Measurements from ENCODE around the gene RABAC1.

Gene RABAC1

DNA sequence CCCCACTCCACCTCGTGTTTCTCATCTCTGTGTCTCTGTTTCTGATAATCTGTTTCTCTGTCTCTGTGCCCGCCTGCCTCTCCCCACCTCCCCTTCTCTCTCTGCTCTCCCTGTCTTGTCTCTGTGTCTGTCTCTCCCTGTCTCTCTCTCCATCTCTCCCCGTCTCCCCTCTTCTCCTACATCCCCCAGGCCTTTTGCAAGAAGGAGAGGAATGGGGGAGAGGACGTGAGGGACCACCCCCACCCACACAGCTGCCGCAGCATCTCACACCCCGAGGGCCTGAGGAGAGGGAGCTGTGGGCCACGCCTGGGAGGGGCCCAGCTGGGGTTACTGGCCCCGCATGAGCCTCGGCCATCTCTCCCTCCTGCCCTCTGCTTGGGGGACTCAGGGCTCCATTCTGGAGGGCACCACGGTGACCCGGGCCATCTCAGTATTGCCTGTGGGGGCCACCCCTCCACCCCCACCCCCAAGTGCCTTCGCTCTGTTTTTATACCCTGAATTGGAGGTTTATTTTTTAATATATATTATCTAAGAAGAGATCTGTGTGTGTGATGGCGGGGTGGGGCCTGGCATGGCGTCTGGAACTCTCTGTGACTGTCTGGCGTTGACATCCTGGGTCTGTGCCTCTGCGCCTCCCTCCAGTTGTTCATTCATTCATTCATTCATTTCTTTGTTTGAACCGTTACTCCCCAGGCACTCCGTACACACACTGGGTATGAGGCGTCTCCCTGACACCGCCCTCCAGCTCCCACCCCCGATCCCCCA is 52.0 kb downstream of the RABAC1 start:
- Histone ChIP-seq H3K27ac (ENCODE audit: insufficient read depth, low read depth, low read length, poor library complexity, severe bottlenecking) (no peak overlapping the region), H3K4me3 (ENCODE audit: insufficient read depth, low read depth, low read length) (no peak overlapping the region), H3K27me3 (ENCODE audit: control insufficient read depth, insufficient read depth, low read length, poor library complexity, severe bottlenecking) (peaks cover 29% of the 10 kb centered on the region), H3K4me1 (ENCODE audit: control insufficient read depth, insufficient read depth, low read length) (peaks cover 2% of the 10 kb centered on the region), H3K9me3 (ENCODE audit: control insufficient read depth, low read length) (no peaks in the 10 kb centered on the region), H3K36me3 (ENCODE audit: control insufficient read depth, insufficient read depth, low read length) (peaks cover 7% of the 10 kb centered on the region)
- 89 to 91% methylated on average over 20 of the region's 21 CpGs for WGBS, 2 experiments

All from ectodermal cell (in vitro differentiated cells).